Ishikawa (cell line): Measurements from ENCODE around the gene MAGI2.

Source experiments
- EP300 ChIP-seq: IDR thresholded peaks from 2 replicates; pipeline ENCODE4 v1.6.1; 2012; ENCODE audit warnings: borderline replicate concordance
- RAD21 ChIP-seq: IDR thresholded peaks from 2 replicates; pipeline ENCODE4 v1.6.1; 2012; ENCODE audit warnings: low read depth
- TEAD4 ChIP-seq: IDR thresholded peaks from 2 replicates; pipeline ENCODE4 v1.6.1; 2012
- YY1 ChIP-seq: IDR thresholded peaks from 2 replicates; pipeline ENCODE4 v1.6.1; 2012; ENCODE audit warnings: low read depth

DNA sequence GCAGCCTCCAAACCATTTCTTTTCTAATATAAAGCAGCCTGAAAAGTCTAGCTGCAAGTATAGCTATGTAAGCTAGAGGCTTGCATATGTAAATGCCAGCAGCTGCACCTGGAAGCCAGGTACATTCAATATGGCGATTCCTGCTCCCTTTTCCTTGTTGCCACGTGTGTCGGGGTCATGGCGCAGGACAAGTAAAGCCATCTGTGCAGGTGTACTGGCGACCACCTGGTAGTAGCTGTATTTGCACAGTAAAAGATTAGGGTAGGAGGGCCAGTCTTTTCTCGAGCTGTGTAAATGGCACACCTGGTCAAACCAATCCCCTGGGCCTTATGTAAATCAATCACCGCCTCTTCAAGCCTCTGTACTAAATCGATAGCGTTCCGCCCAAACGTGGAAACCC is 484.5 kb downstream of the MAGI2 start:
- no peak for TF ChIP-seq YY1
- no peak for TF ChIP-seq EP300
- TF ChIP-seq RAD21 = no peak
- no peak for TF ChIP-seq TEAD4
